HepG2 (cell line): ENCODE data around the gene EVL. TPM values are rescaled to one million over a fixed set of nuclear protein-coding genes. Genes with fewer than 3 reads are reported as not detected.

ENCODE experiments used
- BRF2 ChIP-seq: sonication (generic); formaldehyde crosslinking; IDR thresholded peaks from 2 replicates; pipeline ENCODE4 v1.8.1; 2022; ENCODE audit warnings: mild to moderate bottlenecking, missing genetic modification reagents
- DDIT3 ChIP-seq: sonication (generic); formaldehyde crosslinking; IDR thresholded peaks from 2 replicates; pipeline ENCODE4 v1.4.0; 2020; ENCODE audit warnings: mild to moderate bottlenecking, missing genetic modification reagents
- GATAD1 ChIP-seq: IDR thresholded peaks from 2 replicates; pipeline ENCODE4 v1.6.1; 2016; ENCODE audit warnings: missing genetic modification reagents, missing compliant biosample characterization
- GZF1 ChIP-seq: sonication (generic); formaldehyde crosslinking; IDR thresholded peaks from 2 replicates; pipeline ENCODE4 v1.5.1; 2020; ENCODE audit warnings: mild to moderate bottlenecking, missing genetic modification reagents
- JARID2 ChIP-seq: sonication (generic); formaldehyde crosslinking; IDR thresholded peaks from 2 replicates; pipeline ENCODE4 v1.8.1; 2023; ENCODE audit warnings: missing genetic modification reagents, inconsistent platforms; ENCODE audit not compliant: insufficient replicate concordance
- MXD3 ChIP-seq: IDR thresholded peaks from 2 replicates; pipeline ENCODE4 v1.6.1; 2016; ENCODE audit warnings: mild to moderate bottlenecking, missing biosample characterization, missing genetic modification reagents
- NR3C1 ChIP-seq: sonication (generic); formaldehyde crosslinking; IDR thresholded peaks from 2 replicates; pipeline ENCODE4 v1.4.0; 2020; ENCODE audit warnings: missing genetic modification reagents
- POLR2A ChIP-seq, 2 experiments: IDR thresholded peaks; 2 replicates each; pipeline ENCODE4 v1.6.1; 2011; ENCODE audit warnings: low read depth in 2 of 2, low read length in 2 of 2, mild to moderate bottlenecking in 1 of 2, moderate library complexity in 1 of 2; ENCODE audit not compliant: insufficient read depth in 1 of 2
- RBAK ChIP-seq: sonication (generic); formaldehyde crosslinking; IDR thresholded peaks from 2 replicates; pipeline ENCODE4 v1.5.1; 2020; ENCODE audit warnings: mild to moderate bottlenecking, missing genetic modification reagents
- SNRNP70 ChIP-seq: fragments of 200-400 bp; formaldehyde crosslinking; IDR thresholded peaks from 2 replicates; pipeline ENCODE4 v1.6.1; 2017; ENCODE audit warnings: mild to moderate bottlenecking, low read depth, low read length, moderate library complexity
- TAF15 ChIP-seq: fragments of 200-400 bp; formaldehyde crosslinking; IDR thresholded peaks from one replicate; pipeline ENCODE4 v1.6.1; 2018; ENCODE audit warnings: mild to moderate bottlenecking, low read depth, low read length; ENCODE audit not compliant: poor library complexity, severe bottlenecking
- YEATS4 ChIP-seq: sonication (generic); formaldehyde crosslinking; IDR thresholded peaks from 2 replicates; pipeline ENCODE4 v1.4.0; 2020; ENCODE audit warnings: missing genetic modification reagents, borderline replicate concordance
- ZBED4 ChIP-seq: sonication (generic); formaldehyde crosslinking; IDR thresholded peaks from 2 replicates; pipeline ENCODE4 v1.4.0; 2020; ENCODE audit warnings: missing genetic modification reagents, borderline replicate concordance
- ZBTB7B ChIP-seq: sonication (generic); formaldehyde crosslinking; IDR thresholded peaks from 2 replicates; pipeline ENCODE4 v1.4.0; 2020; ENCODE audit warnings: missing genetic modification reagents
- ZHX1 ChIP-seq: sonication (generic); formaldehyde crosslinking; IDR thresholded peaks from 2 replicates; pipeline ENCODE4 v1.8.1; 2022; ENCODE audit warnings: low read depth, mild to moderate bottlenecking, missing genetic modification reagents
- ZMYM2 ChIP-seq: sonication (generic); formaldehyde crosslinking; IDR thresholded peaks from 2 replicates; pipeline ENCODE4 v1.8.0; 2022; ENCODE audit warnings: mild to moderate bottlenecking, missing genetic modification reagents
- ZNF510 ChIP-seq: sonication (generic); formaldehyde crosslinking; IDR thresholded peaks from 2 replicates; pipeline ENCODE4 v1.4.0; 2020; ENCODE audit warnings: low read depth, mild to moderate bottlenecking, missing genetic modification reagents
- ZNF530 ChIP-seq: sonication (generic); formaldehyde crosslinking; IDR thresholded peaks from 2 replicates; pipeline ENCODE4 v1.5.0; 2020; ENCODE audit warnings: low read depth, mild to moderate bottlenecking, missing genetic modification reagents
- ZNF605 ChIP-seq: sonication (generic); formaldehyde crosslinking; IDR thresholded peaks from 2 replicates; pipeline ENCODE4 v1.8.0; 2022; ENCODE audit warnings: mild to moderate bottlenecking, missing genetic modification reagents
- ZNF737 ChIP-seq: sonication (generic); formaldehyde crosslinking; IDR thresholded peaks from 2 replicates; pipeline ENCODE4 v1.5.0; 2020; ENCODE audit warnings: missing genetic modification reagents, mild to moderate bottlenecking, borderline replicate concordance
- ZNF740 ChIP-seq: sonication (generic); formaldehyde crosslinking; IDR thresholded peaks from 2 replicates; pipeline ENCODE4 v1.4.0; 2020; ENCODE audit warnings: missing genetic modification reagents
- polyA plus RNA-seq, 8 experiments: library from polyadenylated mRNA; depleted of rRNA in 3 of 8; stranded (reverse) in 7 of 8; unstranded in 1 of 8; fragments of >200 nt; fragmentation: Illumina TruSeq in 4 of 8; extraction: Trizol in 4 of 8; gene quantifications; 2 replicates each; pipeline versions ENCODE4 v1.2.1 to v1.2.3, GENCODE V29; 2011 to 2016; ENCODE audit warnings: low read depth in 4 of 8, missing spikeins in 1 of 8, mixed read lengths in 1 of 8; ENCODE audit not compliant: insufficient read depth in 1 of 8
- total RNA-seq, 5 experiments: library from RNA; depleted of rRNA; stranded (reverse); fragments of >200 nt; fragmentation: Illumina TruSeq; extraction: Trizol; gene quantifications; 2 replicates each; pipeline ENCODE4 v1.2.3, GENCODE V29; 2016; ENCODE audit warnings: low read depth in 1 of 5

The EVL gene
- total and polyA plus RNA-seq, 2 of the 13 experiments (the other 11 are each of a cell fraction or from before 2014, with no cell fraction given), result 15.1 to 31.2 TPM

- TF ChIP-seq BRF2 (CRISPR knock-in tag) (peak; percentile 42; the same call in 1 of the 2 replicates), SNRNP70 (no peak), ZHX1 (CRISPR knock-in tag) (0 out of 2 replicates have a peak, but pooled peaks have one; percentile 56), POLR2A (IDR thresholded peaks at IDR 0.05; ENCODE audit: insufficient read depth in 1 of 2, low read depth in 2 of 2, low read length in 2 of 2) (peak in 1 of 2 experiments; percentile 87; a peak in 3 of 4 replicates), ZBED4 (CRISPR knock-in tag) (peak; percentile 52; the same call in 1 of the 2 replicates), JARID2 (CRISPR knock-in tag) (no peak), NR3C1 (no peak), ZMYM2 (CRISPR knock-in tag) (peak; percentile 73; the same call in 1 of the 2 replicates), TAF15 (peak; percentile 65), ZNF530 (CRISPR knock-in tag) (no peak), ZBTB7B (CRISPR knock-in tag) (peak; percentile 91), ZNF510 (CRISPR knock-in tag) (no peak), ZNF605 (CRISPR knock-in tag) (peak; percentile 97), YEATS4 (CRISPR knock-in tag) (peak; percentile 84), RBAK (CRISPR knock-in tag) (peak; percentile 56; the same call in 1 of the 2 replicates), MXD3 (CRISPR knock-in tag) (peak; percentile 80; the same call in 1 of the 2 replicates), DDIT3 (CRISPR knock-in tag) (no peak), ZNF737 (CRISPR knock-in tag) (no peak), ZNF740 (peak; percentile 93; the same call in 1 of the 2 replicates), GATAD1 (peak; percentile 31; the same call in 1 of the 2 replicates), GZF1 (CRISPR knock-in tag) (peak; percentile 57; the same call in 1 of the 2 replicates)
Measured at GRCh38 chr14:100144996-100145646, 79.9 kb downstream of the EVL start (continued).
